ENCODE data around the gene SEC14L1.
"Not testable (repeated sequence)": the region's sequence is repeated elsewhere in the genome, so short reads cannot be mapped to it uniquely, and the experiment has no call there.

The SEC14L1 gene

DNA sequence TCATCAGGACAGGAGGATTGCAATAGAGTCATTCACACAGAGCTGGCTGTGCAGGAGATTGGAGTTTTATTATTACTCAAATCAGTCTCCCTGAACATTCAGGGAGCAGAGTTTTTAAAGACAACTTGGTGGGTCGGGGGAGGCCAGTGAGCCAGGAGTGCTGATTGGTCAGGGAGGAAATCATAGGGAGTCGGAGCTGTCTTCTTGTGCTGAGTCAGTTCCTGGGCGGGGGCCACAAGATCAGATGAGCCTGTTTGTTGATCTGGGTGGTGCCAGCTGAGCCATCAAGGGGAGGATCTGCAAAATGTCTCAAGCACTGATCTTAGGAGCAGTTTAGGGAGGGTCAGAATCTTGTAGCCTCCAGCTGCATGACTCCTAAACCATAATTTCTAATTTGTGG is 2.9 kb upstream of the SEC14L1 start:
- H2AFZ ChIP-seq (ENCODE audit: low read depth, low read length); H3K4me3 ChIP-seq (ENCODE audit: low read length); H3K27me3 ChIP-seq (ENCODE audit: insufficient read depth, low read length); H3K36me3 ChIP-seq (ENCODE audit: insufficient read depth, low read length); H3K9me3 ChIP-seq (ENCODE audit: low read length): not testable (repeated sequence)
- peaks cover 16% of the 10 kb centered on the region for H3K4me1 ChIP-seq (ENCODE audit: insufficient read depth, low read length)

DNA sequence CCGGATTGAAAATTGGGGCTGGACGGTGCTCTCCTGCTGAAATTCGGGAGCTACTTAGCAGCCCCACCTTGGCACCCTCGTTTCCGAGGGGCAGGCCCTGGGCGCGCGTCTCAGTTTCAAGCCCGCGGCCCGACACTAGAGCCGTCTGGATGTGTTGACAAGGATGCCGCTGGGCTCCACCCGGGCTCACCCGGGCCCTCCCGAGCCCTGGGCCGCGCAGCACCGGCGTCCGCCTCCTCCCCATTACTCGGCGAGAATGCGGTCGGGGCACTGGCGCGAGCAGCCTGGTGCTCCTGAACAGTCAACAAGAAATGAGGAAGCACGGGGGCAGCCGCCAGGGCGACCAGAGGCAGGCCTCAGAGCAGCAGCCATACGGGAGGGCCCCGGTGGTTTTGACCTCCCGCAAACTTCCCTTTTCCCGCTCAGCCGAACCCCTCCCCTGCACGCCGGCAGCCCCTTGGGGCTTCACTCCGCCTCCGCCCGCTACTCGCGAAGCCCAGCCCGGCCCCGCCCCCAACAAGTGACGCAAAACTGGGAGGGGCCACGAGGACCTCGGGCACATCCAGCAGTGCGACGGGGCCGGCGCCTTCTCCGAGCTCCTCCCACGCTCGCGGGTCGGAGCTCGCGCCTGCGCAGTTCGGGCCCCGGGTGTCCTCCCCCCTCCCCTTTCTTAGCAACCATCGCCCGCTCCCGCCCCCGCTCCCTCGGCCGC is 447 bp upstream of the SEC14L1 start:
- peaks cover 22% of the 10 kb centered on the region for H3K4me1 ChIP-seq (ENCODE audit: insufficient read depth, low read length)
- peak overlapping the region; percentile 56 for H3K4me3 ChIP-seq (ENCODE audit: low read length)
- H2AFZ ChIP-seq (ENCODE audit: low read depth, low read length): peak overlapping the region; percentile 53
- peaks cover 17% of the 10 kb centered on the region for H3K36me3 ChIP-seq (ENCODE audit: insufficient read depth, low read length)
- no peaks in the 10 kb centered on the region for H3K27me3 ChIP-seq (ENCODE audit: insufficient read depth, low read length)
- H3K9me3 ChIP-seq (ENCODE audit: low read length): peaks cover 4% of the 10 kb centered on the region

DNA sequence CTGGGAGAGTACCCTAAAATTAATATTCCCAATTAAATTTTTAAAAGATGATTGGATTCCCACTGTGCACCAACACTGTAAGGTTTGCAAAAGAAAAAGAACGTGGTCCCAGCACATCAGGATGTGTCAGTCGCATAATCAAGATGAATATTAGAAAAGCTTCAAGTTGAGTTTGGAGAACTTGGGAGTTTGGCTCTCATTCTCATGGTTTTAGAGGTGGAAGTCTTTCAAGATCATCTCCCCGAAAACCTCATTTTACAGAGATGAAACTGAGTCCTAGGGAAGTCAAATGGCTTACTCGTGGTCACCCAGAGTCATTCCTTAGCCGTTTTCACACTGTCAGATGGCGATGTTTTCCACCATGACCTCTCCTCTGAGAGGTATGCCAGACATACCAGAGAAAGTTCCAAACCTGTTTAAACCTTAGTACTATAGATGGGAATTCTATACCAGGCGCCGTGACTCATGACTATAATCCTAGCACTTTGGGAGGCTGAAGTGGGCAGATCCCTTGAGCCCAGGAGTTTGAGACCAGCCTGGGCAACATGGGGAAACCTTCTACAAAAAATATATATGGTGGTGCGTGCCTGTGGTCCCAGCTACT is 1.2 kb downstream of the SEC14L1 start:
- Histone ChIP-seq H3K4me1 (ENCODE audit: insufficient read depth, low read length) (peaks cover 38% of the 10 kb centered on the region), H3K4me3 (ENCODE audit: low read length) (peak overlapping the region; percentile 76), H3K9me3 (ENCODE audit: low read length) (peaks cover 2% of the 10 kb centered on the region), H2AFZ (ENCODE audit: low read depth, low read length) (no peak overlapping the region), H3K36me3 (ENCODE audit: insufficient read depth, low read length) (peaks cover 23% of the 10 kb centered on the region), H3K27me3 (ENCODE audit: insufficient read depth, low read length) (no peaks in the 10 kb centered on the region)

DNA sequence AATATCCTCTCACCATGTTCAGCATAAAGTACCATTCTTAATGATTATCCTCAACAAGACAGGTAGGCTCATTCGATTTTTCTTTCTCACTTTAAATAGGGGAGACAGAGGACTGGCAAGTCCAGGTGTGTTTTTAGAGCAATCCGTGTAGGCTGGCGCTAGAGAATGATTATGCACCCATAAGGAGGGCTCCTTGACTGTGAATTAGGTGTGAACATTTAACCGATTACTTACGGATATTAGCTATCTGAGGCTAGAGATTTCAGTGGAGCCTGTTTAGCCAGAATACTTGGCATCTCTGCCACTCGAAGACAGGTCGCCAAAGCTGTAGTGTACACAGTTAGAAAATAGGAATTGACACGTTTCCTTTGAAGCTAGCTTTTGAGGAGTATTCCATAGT is 1.9 kb downstream of the SEC14L1 start:
- Histone ChIP-seq H2AFZ (ENCODE audit: low read depth, low read length) (no peak overlapping the region), H3K4me3 (ENCODE audit: low read length) (no peak overlapping the region), H3K9me3 (ENCODE audit: low read length) (no peaks in the 10 kb centered on the region), H3K27me3 (ENCODE audit: insufficient read depth, low read length) (no peaks in the 10 kb centered on the region), H3K4me1 (ENCODE audit: insufficient read depth, low read length) (peaks cover 45% of the 10 kb centered on the region), H3K36me3 (ENCODE audit: insufficient read depth, low read length) (peaks cover 29% of the 10 kb centered on the region)

DNA sequence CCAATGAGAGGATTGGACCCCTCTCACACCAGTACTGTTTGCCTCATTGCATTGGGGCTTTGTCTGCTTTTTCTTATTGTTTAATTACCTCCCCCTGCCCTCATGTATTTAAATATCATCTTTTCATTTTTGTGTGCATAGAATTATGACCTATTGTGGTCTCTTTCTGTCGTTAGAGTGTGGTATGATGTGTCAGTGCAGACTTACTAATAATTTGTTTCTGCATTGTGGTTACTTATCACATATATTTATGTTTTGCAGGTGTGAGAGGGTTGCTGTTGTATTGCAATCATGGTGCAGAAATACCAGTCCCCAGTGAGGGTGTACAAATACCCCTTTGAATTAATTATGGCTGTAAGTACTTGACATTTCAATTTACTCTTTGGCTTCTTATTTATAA is 2.5 kb downstream of the SEC14L1 start:
- Histone ChIP-seq H2AFZ (ENCODE audit: low read depth, low read length) (no peak overlapping the region), H3K27me3 (ENCODE audit: insufficient read depth, low read length) (no peaks in the 10 kb centered on the region), H3K4me1 (ENCODE audit: insufficient read depth, low read length) (peaks cover 51% of the 10 kb centered on the region), H3K36me3 (ENCODE audit: insufficient read depth, low read length) (peaks cover 29% of the 10 kb centered on the region), H3K4me3 (ENCODE audit: low read length) (no peak overlapping the region), H3K9me3 (ENCODE audit: low read length) (no peaks in the 10 kb centered on the region)

DNA sequence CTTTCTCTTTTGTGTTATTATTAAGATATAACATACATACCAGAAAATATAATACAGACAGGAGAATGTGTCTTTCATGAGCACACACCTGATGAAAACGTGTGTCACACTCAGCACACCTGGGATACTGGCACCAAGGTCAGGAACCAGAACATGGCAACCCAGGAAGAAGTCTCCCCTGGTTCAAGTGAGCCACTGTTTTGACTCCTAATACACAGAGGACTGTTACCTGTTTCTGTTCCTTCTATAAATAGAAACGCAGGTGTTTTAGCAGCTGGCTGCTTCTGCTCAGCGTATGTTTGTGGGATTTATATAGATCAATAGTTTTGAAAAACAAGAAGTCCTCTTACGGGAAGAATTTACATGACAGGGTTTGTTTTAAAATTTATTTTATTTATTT is 3.5 kb downstream of the SEC14L1 start:
- H3K4me3 ChIP-seq (ENCODE audit: low read length): no peak overlapping the region
- H3K36me3 ChIP-seq (ENCODE audit: insufficient read depth, low read length): peaks cover 29% of the 10 kb centered on the region
- H3K4me1 ChIP-seq (ENCODE audit: insufficient read depth, low read length): peaks cover 61% of the 10 kb centered on the region
- no peak overlapping the region for H2AFZ ChIP-seq (ENCODE audit: low read depth, low read length)
- H3K9me3 ChIP-seq (ENCODE audit: low read length): no peaks in the 10 kb centered on the region
- no peaks in the 10 kb centered on the region for H3K27me3 ChIP-seq (ENCODE audit: insufficient read depth, low read length)

DNA sequence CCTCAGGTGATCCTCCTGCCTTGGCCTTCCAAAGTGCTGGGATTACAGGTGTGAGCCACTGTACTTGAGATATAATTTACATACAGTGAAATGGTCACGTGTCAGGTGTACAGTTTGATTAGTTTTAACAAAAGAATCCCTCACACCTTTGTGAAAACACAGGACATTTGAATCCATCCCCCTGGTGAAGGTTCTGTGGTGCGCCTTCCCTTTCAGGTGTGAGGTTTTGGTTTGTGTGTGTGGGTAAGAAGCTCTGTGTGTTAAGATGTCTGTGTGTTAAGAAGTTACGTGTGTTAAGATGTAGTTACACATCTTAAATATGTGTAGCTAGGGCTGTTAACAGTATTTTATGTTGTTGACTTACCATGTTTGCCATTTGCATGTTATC is 4.4 kb downstream of the SEC14L1 start:
- Histone ChIP-seq H2AFZ (ENCODE audit: low read depth, low read length) (no peak overlapping the region), H3K4me3 (ENCODE audit: low read length) (no peak overlapping the region), H3K36me3 (ENCODE audit: insufficient read depth, low read length) (peaks cover 33% of the 10 kb centered on the region), H3K4me1 (ENCODE audit: insufficient read depth, low read length) (peaks cover 57% of the 10 kb centered on the region), H3K27me3 (ENCODE audit: insufficient read depth, low read length) (no peaks in the 10 kb centered on the region), H3K9me3 (ENCODE audit: low read length) (no peaks in the 10 kb centered on the region)

DNA sequence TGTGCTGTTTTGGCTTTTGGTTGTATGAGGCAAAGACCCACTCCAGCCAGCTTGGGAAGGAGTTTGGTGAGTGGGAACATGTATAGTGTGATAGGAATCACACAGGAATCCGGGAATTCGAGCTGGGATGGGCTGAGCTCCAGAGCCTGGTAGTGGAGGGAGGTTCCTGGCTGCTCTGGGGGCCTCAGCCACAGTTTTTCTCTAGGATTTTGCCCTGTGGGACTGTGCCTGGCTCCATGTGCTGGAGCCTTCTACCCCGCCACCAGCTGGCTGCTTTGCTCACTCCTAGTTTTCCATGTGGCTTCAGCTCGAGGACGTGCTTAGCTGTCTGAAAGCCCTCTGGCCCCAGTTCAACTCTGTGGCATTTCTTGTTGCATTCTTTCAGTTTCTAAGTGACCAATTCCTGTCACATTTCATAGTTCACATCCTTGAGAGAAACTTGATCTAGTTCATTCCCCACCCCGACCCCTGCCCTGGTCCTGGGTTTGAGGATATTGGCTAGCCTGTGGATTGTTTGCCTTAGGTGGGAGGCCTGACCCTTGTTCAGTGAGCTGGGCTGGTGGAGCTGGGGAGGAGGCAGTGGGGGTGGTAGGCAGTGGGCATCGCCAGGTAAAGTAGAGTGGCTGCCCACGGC is 5.0 kb downstream of the SEC14L1 start:
- Histone ChIP-seq H3K36me3 (ENCODE audit: insufficient read depth, low read length) (peaks cover 33% of the 10 kb centered on the region), H2AFZ (ENCODE audit: low read depth, low read length) (no peak overlapping the region), H3K4me1 (ENCODE audit: insufficient read depth, low read length) (peaks cover 57% of the 10 kb centered on the region), H3K4me3 (ENCODE audit: low read length) (no peak overlapping the region), H3K27me3 (ENCODE audit: insufficient read depth, low read length) (no peaks in the 10 kb centered on the region), H3K9me3 (ENCODE audit: low read length) (no peaks in the 10 kb centered on the region)

DNA sequence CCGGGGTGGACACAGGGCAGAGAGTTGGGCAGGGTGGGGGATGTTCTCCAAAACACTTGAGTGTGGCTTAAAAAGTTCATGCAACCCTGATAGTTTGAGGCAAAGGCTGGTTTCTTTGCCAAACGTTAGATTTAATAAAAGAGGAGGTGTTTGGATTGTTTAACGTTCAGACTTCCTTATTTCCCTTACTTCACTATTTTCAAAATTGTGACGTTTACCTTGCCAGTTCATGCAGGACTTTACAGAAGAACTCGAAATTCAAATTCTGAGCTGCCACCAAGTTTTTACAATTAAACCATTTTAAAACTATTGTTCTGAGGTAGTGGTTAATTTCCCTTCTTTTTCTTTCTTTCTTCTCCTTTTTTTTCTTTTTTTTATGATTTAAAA is 5.5 kb downstream of the SEC14L1 start:
- no peak overlapping the region for H2AFZ ChIP-seq (ENCODE audit: low read depth, low read length)
- H3K27me3 ChIP-seq (ENCODE audit: insufficient read depth, low read length): no peaks in the 10 kb centered on the region
- no peak overlapping the region for H3K4me3 ChIP-seq (ENCODE audit: low read length)
- H3K36me3 ChIP-seq (ENCODE audit: insufficient read depth, low read length): peaks cover 33% of the 10 kb centered on the region
- peaks cover 57% of the 10 kb centered on the region for H3K4me1 ChIP-seq (ENCODE audit: insufficient read depth, low read length)
- H3K9me3 ChIP-seq (ENCODE audit: low read length): no peaks in the 10 kb centered on the region

DNA sequence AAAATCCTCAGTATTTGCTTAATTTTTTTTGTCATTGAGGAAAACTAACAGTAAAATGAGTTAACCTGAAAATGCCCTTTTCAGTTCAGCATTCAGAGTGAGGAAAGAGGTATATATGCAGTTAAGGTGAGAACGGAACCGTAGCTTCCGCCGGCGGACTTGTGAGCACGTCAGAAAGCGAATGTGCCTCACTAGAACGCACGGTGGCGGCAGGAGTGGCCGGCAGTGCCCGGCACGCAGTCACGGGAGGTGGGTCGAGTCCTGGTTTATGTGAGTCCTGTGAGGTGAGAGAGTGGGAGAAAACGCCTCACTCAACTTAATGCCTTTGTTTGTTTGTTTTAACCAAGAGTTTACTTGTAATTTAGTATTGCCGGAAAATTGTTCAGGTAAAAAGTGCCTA is 6.1 kb downstream of the SEC14L1 start:
- H3K36me3 ChIP-seq (ENCODE audit: insufficient read depth, low read length): peaks cover 33% of the 10 kb centered on the region
- H3K27me3 ChIP-seq (ENCODE audit: insufficient read depth, low read length): no peaks in the 10 kb centered on the region
- H3K4me3 ChIP-seq (ENCODE audit: low read length): no peak overlapping the region
- H2AFZ ChIP-seq (ENCODE audit: low read depth, low read length): no peak overlapping the region
- peaks cover 54% of the 10 kb centered on the region for H3K4me1 ChIP-seq (ENCODE audit: insufficient read depth, low read length)
- no peaks in the 10 kb centered on the region for H3K9me3 ChIP-seq (ENCODE audit: low read length)

DNA sequence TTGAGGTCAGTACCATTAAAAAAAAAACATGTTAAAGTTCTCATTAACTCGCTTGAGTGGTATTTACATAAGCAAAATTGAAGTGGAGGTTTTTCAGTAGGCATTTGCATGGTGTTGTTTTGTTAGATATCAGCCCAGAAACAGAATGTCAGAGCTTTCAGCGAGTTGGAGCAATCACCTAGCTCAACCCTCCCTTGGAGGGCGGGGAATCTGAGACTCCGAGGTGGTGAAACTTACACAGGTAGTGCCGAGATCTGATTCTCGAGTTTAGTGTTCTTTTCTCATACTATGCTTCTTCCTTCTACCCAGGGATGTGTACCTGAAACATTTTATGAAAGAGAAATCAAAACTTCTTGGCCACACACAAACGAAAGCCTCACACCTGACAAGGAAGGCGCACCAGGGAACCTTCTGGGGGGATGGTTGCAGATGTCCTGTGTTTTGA is 6.6 kb downstream of the SEC14L1 start:
- Histone ChIP-seq H3K36me3 (ENCODE audit: insufficient read depth, low read length) (peaks cover 33% of the 10 kb centered on the region), H3K4me3 (ENCODE audit: low read length) (no peak overlapping the region), H3K9me3 (ENCODE audit: low read length) (no peaks in the 10 kb centered on the region), H3K4me1 (ENCODE audit: insufficient read depth, low read length) (peaks cover 51% of the 10 kb centered on the region), H3K27me3 (ENCODE audit: insufficient read depth, low read length) (no peaks in the 10 kb centered on the region), H2AFZ (ENCODE audit: low read depth, low read length) (no peak overlapping the region)

DNA sequence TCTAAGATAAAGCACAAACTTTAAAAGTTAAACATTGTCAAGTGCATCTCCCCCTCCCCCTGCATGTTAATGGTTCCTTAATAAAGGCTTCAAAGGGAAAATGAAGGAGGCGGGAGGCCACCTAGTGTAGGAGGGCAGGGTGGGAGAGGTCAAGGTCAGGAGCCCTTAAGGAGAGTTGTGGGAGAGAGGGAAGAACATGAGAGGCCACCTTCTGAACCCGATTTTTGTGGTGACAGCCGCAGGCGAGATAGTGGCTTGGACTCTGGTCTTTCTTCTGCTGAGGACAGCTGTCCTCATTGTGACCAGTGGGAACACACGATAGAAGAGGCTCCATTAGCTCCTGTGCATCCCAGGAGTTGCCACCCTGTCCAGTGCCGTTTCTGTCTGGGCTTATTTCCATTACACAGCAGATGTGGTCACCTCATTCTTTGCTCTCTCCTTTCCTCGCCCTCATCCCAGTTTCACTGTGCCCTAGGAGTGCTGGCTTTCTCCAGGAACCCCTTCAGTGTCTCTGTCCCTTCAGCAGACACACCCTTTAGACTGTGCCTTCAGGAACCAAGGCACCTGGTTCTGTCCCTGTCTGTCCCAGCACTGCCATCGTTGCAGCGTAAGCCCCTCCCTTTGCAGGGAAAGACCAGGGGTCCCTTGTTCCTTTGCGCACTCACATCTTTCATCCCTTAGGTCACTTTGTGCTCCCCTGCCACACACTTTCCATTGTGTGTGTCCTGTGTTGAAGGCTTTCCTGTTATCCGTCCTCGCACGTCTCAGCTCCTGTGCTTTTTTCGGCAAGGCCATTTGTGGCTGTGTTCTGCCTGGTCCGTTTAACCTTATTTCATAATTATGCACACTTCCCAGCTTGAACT is 7.5 kb downstream of the SEC14L1 start:
- peaks cover 49% of the 10 kb centered on the region for H3K4me1 ChIP-seq (ENCODE audit: insufficient read depth, low read length)
- no peak overlapping the region for H2AFZ ChIP-seq (ENCODE audit: low read depth, low read length)
- H3K27me3 ChIP-seq (ENCODE audit: insufficient read depth, low read length): no peaks in the 10 kb centered on the region
- peaks cover 26% of the 10 kb centered on the region for H3K36me3 ChIP-seq (ENCODE audit: insufficient read depth, low read length)
- H3K4me3 ChIP-seq (ENCODE audit: low read length): no peak overlapping the region
- H3K9me3 ChIP-seq (ENCODE audit: low read length): no peaks in the 10 kb centered on the region
